PC-9 (cell line): ENCODE results near the gene ARMC2. TPM values are rescaled to one million over a fixed set of nuclear protein-coding genes. Genes with fewer than 3 reads are reported as not detected.

ENCODE experiments used
- BruUV-seq: library from RNA; stranded (reverse); fragments of 400-500 nt; replicated peaks from 2 replicates; lab custom pipeline; 2021; lab: Mats Ljungman, UMichigan
- CTCF ChIA-PET: fragments of 300-600 bp; sonication (Branson Sonifier 250); formaldehyde crosslinking; loops from one replicate; lab custom pipeline; 2022; ENCODE audit warnings: antibody characterized with exemption; lab: Charles Lee
- POLR2A ChIA-PET: fragments of 300-600 bp; sonication (Branson Sonifier 250); formaldehyde crosslinking; loops from one replicate; lab custom pipeline; 2022; ENCODE audit warnings: antibody characterized with exemption; ENCODE audit not compliant: unreplicated experiment; lab: Charles Lee
- DNase-seq, 2 experiments: peaks; one replicate each; pipeline versions ENCODE4 v3.0.0 to v3.0.0-alpha.2; 2015 to 2022; ENCODE audit warnings: mixed read lengths in 1 of 2
- H2AFZ ChIP-seq: fragments of 200-600 bp; sonication (generic); 2 replicates; pipeline ENCODE4 v1.8.1; 2017; ENCODE audit warnings: antibody characterized with exemption
- H3F3A ChIP-seq: fragments of 200-600 bp; sonication (generic); 2 replicates; pipeline ENCODE4 v1.8.1; 2017; ENCODE audit warnings: antibody characterized with exemption, mild to moderate bottlenecking, low read depth; ENCODE audit not compliant: insufficient read depth
- H3K27ac ChIP-seq: fragments of 200-600 bp; sonication (generic); 2 replicates; pipeline ENCODE4 v1.6.1; 2016; ENCODE audit warnings: mixed run types
- H3K27me3 ChIP-seq: fragments of 200-600 bp; sonication (generic); 2 replicates; pipeline ENCODE4 v1.6.1; 2016; ENCODE audit warnings: low read depth, mixed run types; ENCODE audit not compliant: insufficient read depth
- H3K36me3 ChIP-seq: fragments of 200-600 bp; sonication (generic); 2 replicates; pipeline ENCODE4 v1.6.1; 2016; ENCODE audit warnings: low read depth, mixed run types
- H3K4me1 ChIP-seq: fragments of 200-600 bp; sonication (generic); replicated peaks from 2 replicates; pipeline ENCODE4 v1.6.1; 2016; ENCODE audit warnings: mixed run types; ENCODE audit not compliant: insufficient read depth
- H3K4me2 ChIP-seq: fragments of 200-600 bp; sonication (generic); 2 replicates; pipeline ENCODE4 v1.6.1; 2017; ENCODE audit warnings: mixed run types
- H3K4me3 ChIP-seq: fragments of 200-600 bp; sonication (generic); 2 replicates; pipeline ENCODE4 v1.6.1; 2016; ENCODE audit warnings: mixed run types
- H3K79me2 ChIP-seq: fragments of 200-600 bp; sonication (generic); 2 replicates; pipeline ENCODE4 v1.6.1; 2017; ENCODE audit warnings: low read depth, mixed run types
- H3K9me2 ChIP-seq: fragments of 200-600 bp; sonication (generic); 2 replicates; pipeline ENCODE4 v1.8.1; 2017; ENCODE audit warnings: mild to moderate bottlenecking; ENCODE audit not compliant: insufficient read depth
- H3K9me3 ChIP-seq: fragments of 200-600 bp; sonication (generic); 2 replicates; pipeline ENCODE4 v1.8.1; 2016; ENCODE audit warnings: low read depth; ENCODE audit not compliant: insufficient read depth
- H4K20me1 ChIP-seq: fragments of 200-600 bp; sonication (generic); 2 replicates; pipeline ENCODE4 v1.8.1; 2017; ENCODE audit not compliant: insufficient read depth
- EZH2 ChIP-seq: fragments of 200-600 bp; sonication (generic); IDR thresholded peaks from 2 replicates; pipeline ENCODE4 v1.8.0; 2017; ENCODE audit warnings: antibody characterized with exemption, low read depth
- intact Hi-C: fragments of 100-400 bp; cut with micrococcal nuclease; formaldehyde crosslinking; loops from one replicate; pipeline ENCODE4 v1.10.0; 2022; ENCODE audit not compliant: unreplicated experiment
- total RNA-seq: library from RNA; stranded (reverse); gene quantifications from 2 replicates; pipeline ENCODE4 v1.2.3, GENCODE V29; 2021
- TF ChIP-seq, protein P1 (sequence below): fragments of 200-600 bp; sonication (generic); conservative IDR thresholded peaks from 2 replicates; pipeline ENCODE4 v1.6.1; 2017; ENCODE audit warnings: mixed run types, antibody characterized with exemption, mild to moderate bottlenecking, moderate library complexity

The ARMC2 gene
- total RNA-seq, 1 experiment from 2014 or later: 15.5 TPM

DNA sequence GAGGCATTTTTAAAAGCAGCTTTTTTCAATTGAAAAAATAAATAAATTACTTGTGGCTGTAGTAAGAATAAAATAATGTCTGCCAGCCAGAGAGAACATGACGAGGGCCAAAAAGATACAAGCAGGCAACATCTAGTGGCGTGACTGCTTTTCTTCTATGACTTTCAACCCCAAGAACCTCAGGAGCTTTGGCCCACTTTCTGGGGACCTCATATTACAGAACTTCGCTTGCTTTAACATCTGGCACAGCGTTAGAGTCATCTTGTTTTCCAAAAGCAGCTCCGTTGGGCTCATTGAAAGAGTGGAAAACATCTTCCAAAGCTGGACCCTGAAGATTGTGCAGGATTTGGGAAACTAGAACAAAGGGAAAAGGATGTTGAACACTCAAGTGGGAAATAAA lies 67.0 kb downstream of the ARMC2 start:
- intact Hi-C loops: no loop called here
- no peak for DNase-seq
- no peaks in the 10 kb centered on the region for H3K27me3 ChIP-seq
- H2AFZ ChIP-seq: no peak overlapping the region
- H3K9me2 ChIP-seq: no peaks in the 10 kb centered on the region
- no peaks in the 10 kb centered on the region for H3K79me2 ChIP-seq
- H3K27ac ChIP-seq: no peak overlapping the region
- no peak overlapping the region for H3K4me3 ChIP-seq
- H3K36me3 ChIP-seq: no peaks in the 10 kb centered on the region
- ChIA-PET CTCF (interaction anchor here (1.2 kb wide), 1 partner anchor 778 kb away, joined by 3 read pairs; no protein-coding TSS in a partner anchor), POLR2A (no interaction called here)
- peaks cover 9% of the 10 kb centered on the region for H3K4me1 ChIP-seq
- no peak overlapping the region for H3K4me2 ChIP-seq
- H3K9me3 ChIP-seq: no peaks in the 10 kb centered on the region
- TF ChIP-seq, protein P1, sequence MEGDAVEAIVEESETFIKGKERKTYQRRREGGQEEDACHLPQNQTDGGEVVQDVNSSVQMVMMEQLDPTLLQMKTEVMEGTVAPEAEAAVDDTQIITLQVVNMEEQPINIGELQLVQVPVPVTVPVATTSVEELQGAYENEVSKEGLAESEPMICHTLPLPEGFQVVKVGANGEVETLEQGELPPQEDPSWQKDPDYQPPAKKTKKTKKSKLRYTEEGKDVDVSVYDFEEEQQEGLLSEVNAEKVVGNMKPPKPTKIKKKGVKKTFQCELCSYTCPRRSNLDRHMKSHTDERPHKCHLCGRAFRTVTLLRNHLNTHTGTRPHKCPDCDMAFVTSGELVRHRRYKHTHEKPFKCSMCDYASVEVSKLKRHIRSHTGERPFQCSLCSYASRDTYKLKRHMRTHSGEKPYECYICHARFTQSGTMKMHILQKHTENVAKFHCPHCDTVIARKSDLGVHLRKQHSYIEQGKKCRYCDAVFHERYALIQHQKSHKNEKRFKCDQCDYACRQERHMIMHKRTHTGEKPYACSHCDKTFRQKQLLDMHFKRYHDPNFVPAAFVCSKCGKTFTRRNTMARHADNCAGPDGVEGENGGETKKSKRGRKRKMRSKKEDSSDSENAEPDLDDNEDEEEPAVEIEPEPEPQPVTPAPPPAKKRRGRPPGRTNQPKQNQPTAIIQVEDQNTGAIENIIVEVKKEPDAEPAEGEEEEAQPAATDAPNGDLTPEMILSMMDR: no peak
- TF ChIP-seq EZH2: no peak
- H4K20me1 ChIP-seq: no peaks in the 10 kb centered on the region
- H3F3A ChIP-seq: no peaks in the 10 kb centered on the region; the same call in 1 of the 2 replicates
- no TSS peak for BruUV-seq

DNA sequence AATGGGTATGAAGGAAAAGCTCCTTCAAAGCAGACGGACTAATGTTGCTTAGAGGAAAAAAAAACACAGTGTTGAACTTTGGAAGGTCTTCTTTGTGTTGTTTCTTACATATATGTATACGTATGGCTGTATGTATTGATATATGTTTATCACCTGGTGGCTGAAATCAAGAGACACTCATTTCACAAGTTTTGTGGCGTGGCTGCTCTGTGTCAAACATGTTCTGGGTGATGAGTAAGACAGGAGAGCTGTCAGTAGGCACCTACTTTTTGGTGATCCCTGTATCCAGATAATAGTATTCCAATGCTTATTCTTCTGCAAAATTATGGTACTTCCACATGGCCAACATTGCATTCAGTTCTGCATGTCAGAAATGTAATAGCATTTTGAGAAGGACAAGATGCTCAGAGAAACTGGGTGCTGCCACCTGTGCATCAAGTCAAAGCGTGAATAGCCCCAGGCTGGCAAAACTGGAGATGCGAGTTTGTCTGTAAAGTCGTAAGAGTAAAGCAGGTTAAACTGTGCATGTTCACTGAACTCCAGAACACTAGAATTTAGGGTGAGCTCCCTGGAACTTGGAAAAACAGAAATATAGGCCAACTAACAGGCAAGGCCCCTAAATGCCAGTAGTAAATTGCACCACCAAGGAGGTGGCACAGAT lies 67.9 kb downstream of the ARMC2 start:
- no peaks in the 10 kb centered on the region for H3K79me2 ChIP-seq
- H3K27ac ChIP-seq: no peak overlapping the region
- H2AFZ ChIP-seq: no peak overlapping the region
- H3K4me3 ChIP-seq: no peak overlapping the region
- no peaks in the 10 kb centered on the region; the same call in 1 of the 2 replicates for H3F3A ChIP-seq
- H4K20me1 ChIP-seq: no peaks in the 10 kb centered on the region
- peak; percentile 28 to 67 for DNase-seq
- no peak for TF ChIP-seq EZH2
- TF ChIP-seq, protein P1: no peak
- ChIA-PET CTCF (interaction anchor here (0.6 kb wide), 1 partner anchor 375 kb away, joined by 3 read pairs; no protein-coding TSS in a partner anchor), POLR2A (no interaction called here)
- peaks cover 9% of the 10 kb centered on the region for H3K4me1 ChIP-seq
- no peaks in the 10 kb centered on the region for H3K9me3 ChIP-seq
- no peaks in the 10 kb centered on the region for H3K9me2 ChIP-seq
- H3K27me3 ChIP-seq: no peaks in the 10 kb centered on the region
- no TSS peak for BruUV-seq
- peak overlapping the region; percentile 10; the same call in 1 of the 2 replicates for H3K4me2 ChIP-seq
- intact Hi-C loops: no loop called here
- no peaks in the 10 kb centered on the region for H3K36me3 ChIP-seq

DNA sequence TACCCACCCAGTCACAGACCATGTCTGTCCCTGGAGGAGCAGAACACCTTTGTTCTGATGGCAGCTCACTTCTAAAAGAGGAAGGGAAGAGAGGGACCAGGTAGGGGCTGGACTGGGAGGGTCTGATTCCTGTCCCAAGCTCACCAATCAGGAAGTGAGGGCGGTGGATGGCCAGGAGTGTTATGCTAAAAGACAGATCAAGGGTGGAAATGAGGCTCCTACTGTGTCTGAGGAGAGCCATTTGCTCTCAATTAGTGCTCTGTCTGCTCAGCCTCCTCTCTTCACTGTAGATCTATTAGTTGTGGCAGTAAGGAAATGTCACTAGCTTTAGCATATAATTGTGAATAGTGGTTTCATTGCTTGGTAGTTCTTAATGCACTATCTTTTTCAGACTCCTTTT lies 72.5 kb downstream of the ARMC2 start:
- Histone ChIP-seq H2AFZ (no peak overlapping the region), H3K4me2 (no peak overlapping the region), H4K20me1 (no peaks in the 10 kb centered on the region), H3K9me2 (no peaks in the 10 kb centered on the region), H3K27ac (no peak overlapping the region), H3K4me3 (no peak overlapping the region), H3F3A (no peaks in the 10 kb centered on the region; the same call in 1 of the 2 replicates), H3K4me1 (peaks cover 9% of the 10 kb centered on the region), H3K27me3 (no peaks in the 10 kb centered on the region), H3K9me3 (no peaks in the 10 kb centered on the region), H3K79me2 (no peaks in the 10 kb centered on the region), H3K36me3 (no peaks in the 10 kb centered on the region)
- no peak for DNase-seq
- no TSS peak for BruUV-seq
- TF ChIP-seq, protein P1: no peak
- no peak for TF ChIP-seq EZH2
- intact Hi-C loops: no loop called here
- CTCF ChIA-PET: interaction anchor here (0.6 kb wide), 1 partner anchor 794 kb away, joined by 5 read pairs; no protein-coding TSS in a partner anchor
- POLR2A ChIA-PET: interaction anchor here (0.7 kb wide), 1 partner anchor 22 kb away, joined by 3 read pairs; no protein-coding TSS in a partner anchor
